ENCODE results near the gene TMEM258.

TMEM258 gene

GRCh38 chr11:61828629-61829407 is 36.4 kb upstream of the TMEM258 start:
- DNase-seq = no peak
- Histone ChIP-seq H3K27ac (peak overlapping the region; percentile 58), H3K36me3 (replicated peaks) (no peaks in the 10 kb centered on the region), H3K27me3 (replicated peaks) (no peaks in the 10 kb centered on the region), H3K4me3 (ENCODE audit: low read depth, low read length) (peak overlapping the region; percentile 97)
- TF ChIP-seq CTCF (IDR thresholded peaks at IDR 0.05; ENCODE audit: low read depth, low read length, missing control alignments) = peak; percentile 72
- in situ Hi-C loops (cut with HindIII; ENCODE audit: low pct_ligation_motif_present, low sequenced_read_pairs) = no loop called here

- in situ Hi-C loops (cut with HindIII; ENCODE audit: low pct_ligation_motif_present, low sequenced_read_pairs) = no loop called here
- no peak for DNase-seq
- TF ChIP-seq CTCF (IDR thresholded peaks at IDR 0.05; ENCODE audit: low read depth, low read length, missing control alignments) = no peak
- Histone ChIP-seq H3K36me3 (replicated peaks) (no peaks in the 10 kb centered on the region), H3K27me3 (replicated peaks) (no peaks in the 10 kb centered on the region), H3K4me3 (ENCODE audit: low read depth, low read length) (peak overlapping the region; percentile 97), H3K27ac (peak overlapping the region; percentile 58)
These were observed 35.9 kb upstream of the TMEM258 start for GRCh38 chr11:61828379-61828628.

DNA sequence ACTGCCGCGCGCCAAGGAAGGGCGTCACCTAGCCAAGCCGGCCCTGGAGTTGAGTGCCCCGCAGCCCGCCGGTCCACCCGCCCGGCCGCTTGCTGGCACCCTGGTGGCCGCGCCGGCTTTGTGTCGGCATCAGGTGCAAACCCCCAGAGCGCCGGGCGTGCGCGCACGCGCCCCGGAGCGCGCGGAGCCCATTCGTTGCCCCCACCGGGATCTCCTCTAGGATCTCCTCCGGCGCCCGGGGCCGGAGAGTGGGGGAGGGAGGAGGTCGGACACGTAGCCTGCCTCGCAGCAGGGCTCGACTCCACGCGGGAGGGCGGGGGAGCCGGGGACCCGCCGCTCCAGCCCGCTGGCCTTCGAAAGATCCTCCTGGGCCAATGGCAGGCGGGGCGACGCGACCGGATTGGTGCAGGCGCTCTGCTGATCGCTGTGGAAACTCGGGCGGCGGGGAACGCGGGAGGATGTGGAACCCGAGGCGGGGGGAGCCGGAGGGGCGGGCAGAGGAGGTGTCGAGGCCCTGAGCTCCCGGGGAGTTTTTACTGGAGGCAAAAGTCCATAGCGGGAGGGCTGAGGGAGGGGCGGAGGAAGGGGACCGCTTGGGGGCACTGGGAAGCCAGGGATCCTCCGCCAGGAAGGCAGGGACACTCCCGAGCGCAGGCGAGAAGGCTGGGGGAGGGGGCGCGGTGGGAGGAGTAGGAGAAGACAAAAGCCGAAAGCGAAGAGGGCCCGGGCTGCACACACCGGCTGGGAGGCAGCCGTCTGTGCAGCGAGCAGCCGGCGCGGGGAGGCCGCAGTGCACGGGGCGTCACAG is 35.4 kb upstream of the TMEM258 start, which contains the start of gene FADS2:
Gene FADS2 (plus strand): TSS at position 730 of the 808 bp plus-strand sequence. CDS start 91 bp downstream, outside the sequence.
- H3K36me3 ChIP-seq (replicated peaks) = no peaks in the 10 kb centered on the region
- in situ Hi-C loops (cut with HindIII; ENCODE audit: low pct_ligation_motif_present, low sequenced_read_pairs) = no loop called here
- peak; percentile 93 for DNase-seq
- H3K27ac ChIP-seq = peak within 1 kb of the TSS; percentile 58
- no peaks in the 10 kb centered on the region for H3K27me3 ChIP-seq (replicated peaks)
- peak within 1 kb of the TSS; percentile 97 for H3K4me3 ChIP-seq (ENCODE audit: low read depth, low read length)
- TF ChIP-seq CTCF (IDR thresholded peaks at IDR 0.05; ENCODE audit: low read depth, low read length, missing control alignments) = peak; percentile 28

DNA sequence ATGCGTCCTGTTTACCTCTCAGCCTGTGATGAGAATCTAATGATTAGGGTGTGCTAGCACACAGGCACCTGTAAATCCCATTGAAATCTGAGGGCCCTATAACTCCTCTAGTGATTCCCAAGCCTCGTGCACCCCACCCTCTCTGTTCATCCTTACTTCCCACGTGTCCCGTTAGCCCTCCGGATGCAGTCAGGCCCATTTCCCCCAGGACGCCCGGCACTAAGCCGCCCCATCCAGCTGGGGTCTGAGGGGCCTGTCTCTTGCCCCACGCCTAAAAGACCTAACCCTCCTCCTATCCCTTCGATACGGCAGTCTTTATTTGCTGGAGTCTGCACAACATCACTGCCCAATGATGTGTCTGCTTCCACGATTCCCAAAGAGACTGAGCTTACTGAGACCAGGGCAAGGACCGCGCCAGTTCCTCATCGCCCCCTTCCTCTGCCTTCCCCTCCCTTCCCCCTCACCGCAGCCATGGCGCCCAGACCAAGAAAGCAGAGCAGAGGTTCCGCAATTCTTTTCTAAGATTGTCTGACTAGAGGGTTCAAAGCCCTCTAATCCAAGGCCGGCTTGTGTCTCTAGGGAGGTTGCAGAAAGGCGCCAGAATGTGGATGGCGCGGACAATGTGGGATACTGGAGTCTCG is 34.7 kb upstream of the TMEM258 start:
- Histone ChIP-seq H3K27me3 (replicated peaks) (no peaks in the 10 kb centered on the region), H3K4me3 (ENCODE audit: low read depth, low read length) (peak overlapping the region; percentile 97), H3K27ac (peak overlapping the region; percentile 58), H3K36me3 (replicated peaks) (no peaks in the 10 kb centered on the region)
- TF ChIP-seq CTCF (IDR thresholded peaks at IDR 0.05; ENCODE audit: low read depth, low read length, missing control alignments) = no peak
- in situ Hi-C loops (cut with HindIII; ENCODE audit: low pct_ligation_motif_present, low sequenced_read_pairs) = no loop called here
- DNase-seq = no peak

DNA sequence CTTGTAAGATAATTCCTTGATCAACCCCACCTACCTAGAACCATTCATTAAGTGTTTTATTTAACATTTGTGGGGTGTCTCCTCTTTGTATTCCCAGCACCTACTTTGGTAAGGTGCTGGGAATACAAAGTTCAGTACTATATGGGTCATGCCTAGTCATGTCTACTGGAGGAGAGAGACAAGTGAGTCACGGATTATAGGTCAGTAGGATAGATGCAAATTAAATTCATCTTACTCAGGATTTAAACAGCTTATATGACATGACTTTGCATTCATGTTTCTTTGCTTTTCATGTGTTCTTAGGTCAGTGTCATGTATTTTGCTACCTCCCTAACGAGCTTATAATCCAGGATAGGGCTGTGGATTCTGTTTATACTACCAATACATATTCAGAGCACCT is 27.8 kb upstream of the TMEM258 start:
- TF ChIP-seq CTCF (IDR thresholded peaks at IDR 0.05; ENCODE audit: low read depth, low read length, missing control alignments) = no peak
- no peak overlapping the region for H3K4me3 ChIP-seq (ENCODE audit: low read depth, low read length)
- H3K27me3 ChIP-seq (replicated peaks) = no peaks in the 10 kb centered on the region
- no peak overlapping the region for H3K27ac ChIP-seq
- in situ Hi-C loops (cut with HindIII; ENCODE audit: low pct_ligation_motif_present, low sequenced_read_pairs) = no loop called here
- H3K36me3 ChIP-seq (replicated peaks) = no peaks in the 10 kb centered on the region
- peak; percentile 13 for DNase-seq

Data from brain microvascular endothelial cell (primary cell).